ENCODE data around the gene PRIM1. TPM values are rescaled to one million over a fixed set of nuclear protein-coding genes. Genes with fewer than 3 reads are reported as not detected.

Gene PRIM1
- total and polyA plus RNA-seq, 2 donors from 2014 or later: 3.2 to 4.9 TPM

GRCh38 chr12:56763753-56764657 lies 11.9 kb upstream of the PRIM1 start:
- Histone ChIP-seq H3K4me1 (ENCODE audit: control insufficient read depth in 2 of 3, insufficient read depth in 2 of 3, low read depth in 1 of 3, low read length in 3 of 3) (no peaks in the 10 kb centered on the region), H3K27me3 (ENCODE audit: control insufficient read depth, insufficient read depth, low read length) (no peaks in the 10 kb centered on the region), H3K4me3 (ENCODE audit: low read length in 3 of 3) (no peak overlapping the region), H3K9ac (ENCODE audit: low read length in 3 of 3) (no peak overlapping the region), H3K27ac (ENCODE audit: low read depth in 2 of 2, low read length in 2 of 2) (no peak overlapping the region), H3K36me3 (ENCODE audit: control insufficient read depth in 2 of 3, insufficient read depth in 3 of 3, low read length in 3 of 3) (no peaks in the 10 kb centered on the region), H3K9me3 (ENCODE audit: control insufficient read depth in 2 of 3, insufficient read depth in 1 of 3, low read length in 3 of 3) (peaks cover 0 to 2% (median 0%) of the 10 kb centered on the region in 3 donors)
- TF ChIP-seq CTCF (IDR thresholded peaks at IDR 0.05; ENCODE audit: borderline replicate concordance, extremely low read depth, insufficient read depth): no peak
- FAIRE-seq (no peak), DNase-seq (no peak)
- intact Hi-C loops (cut with DNase I): loop anchor here (10.0 kb wide), 1 partner anchor 231 kb away; a partner anchor contains a TSS

- no peak for DNase-seq
- H3K9ac ChIP-seq (ENCODE audit: low read length in 3 of 3): no peak overlapping the region
- TF ChIP-seq CTCF (IDR thresholded peaks at IDR 0.05; ENCODE audit: borderline replicate concordance, extremely low read depth, insufficient read depth): no peak
These were observed 9.7 kb upstream of the PRIM1 start for GRCh38 chr12:56761812-56762211.

GRCh38 chr12:56760460-56760859 lies 8.3 kb upstream of the PRIM1 start:
- peaks cover 0 to 11% (median 0%) of the 10 kb centered on the region in 3 donors for H3K9me3 ChIP-seq (ENCODE audit: control insufficient read depth in 2 of 3, insufficient read depth in 1 of 3, low read length in 3 of 3)
- H3K27ac ChIP-seq (ENCODE audit: low read depth in 2 of 2, low read length in 2 of 2): no peak overlapping the region
- no peak overlapping the region for H3K4me3 ChIP-seq (ENCODE audit: low read length in 3 of 3)
- no peak overlapping the region for H3K9ac ChIP-seq (ENCODE audit: low read length in 3 of 3)
- no peaks in the 10 kb centered on the region for H3K27me3 ChIP-seq (ENCODE audit: control insufficient read depth, insufficient read depth, low read length)
- FAIRE-seq (no peak), DNase-seq (no peak)
- intact Hi-C loops (cut with DNase I): loop anchor here (10.0 kb wide), 1 partner anchor 234 kb away; a partner anchor contains a TSS
- no peaks in the 10 kb centered on the region for H3K36me3 ChIP-seq (ENCODE audit: control insufficient read depth in 2 of 3, insufficient read depth in 3 of 3, low read length in 3 of 3)
- no peak for TF ChIP-seq CTCF (IDR thresholded peaks at IDR 0.05; ENCODE audit: borderline replicate concordance, extremely low read depth, insufficient read depth)
- H3K4me1 ChIP-seq (ENCODE audit: control insufficient read depth in 2 of 3, insufficient read depth in 2 of 3, low read depth in 1 of 3, low read length in 3 of 3): no peaks in the 10 kb centered on the region

More at GRCh38 chr12:56761812-56762211, 9.7 kb upstream of the PRIM1 start:
- Histone ChIP-seq H3K27ac (ENCODE audit: low read depth in 2 of 2, low read length in 2 of 2) (no peak overlapping the region), H3K4me1 (ENCODE audit: control insufficient read depth in 2 of 3, insufficient read depth in 2 of 3, low read depth in 1 of 3, low read length in 3 of 3) (no peaks in the 10 kb centered on the region), H3K36me3 (ENCODE audit: control insufficient read depth in 2 of 3, insufficient read depth in 3 of 3, low read length in 3 of 3) (no peaks in the 10 kb centered on the region), H3K4me3 (ENCODE audit: low read length in 3 of 3) (no peak overlapping the region), H3K9me3 (ENCODE audit: control insufficient read depth in 2 of 3, insufficient read depth in 1 of 3, low read length in 3 of 3) (peaks cover 0 to 11% (median 0%) of the 10 kb centered on the region in 3 donors), H3K27me3 (ENCODE audit: control insufficient read depth, insufficient read depth, low read length) (no peaks in the 10 kb centered on the region)
- intact Hi-C loops (cut with DNase I): loop anchor here (10.0 kb wide), 1 partner anchor 233 kb away; a partner anchor contains a TSS
- FAIRE-seq: no peak

All from kidney (tissue), 14 donors.